NCI-H1436 (cell line): ENCODE results near the gene FSHB.
"Not testable (repeated sequence)": the region's sequence is repeated elsewhere in the genome, so short reads cannot be mapped to it uniquely, and the experiment has no call there.

Experiments
- DNase-seq: peaks from one replicate; lab custom pipeline; 2025; lab: John Stamatoyannopoulos, UW

The FSHB gene

GRCh38 chr11:30230714-30231113 is at the start of gene FSHB:
Gene FSHB, plus strand, starts transcription at chr11:30231014. Its CDS starts 889 bp downstream, at chr11:30231903.
- no peak for DNase-seq

DNA sequence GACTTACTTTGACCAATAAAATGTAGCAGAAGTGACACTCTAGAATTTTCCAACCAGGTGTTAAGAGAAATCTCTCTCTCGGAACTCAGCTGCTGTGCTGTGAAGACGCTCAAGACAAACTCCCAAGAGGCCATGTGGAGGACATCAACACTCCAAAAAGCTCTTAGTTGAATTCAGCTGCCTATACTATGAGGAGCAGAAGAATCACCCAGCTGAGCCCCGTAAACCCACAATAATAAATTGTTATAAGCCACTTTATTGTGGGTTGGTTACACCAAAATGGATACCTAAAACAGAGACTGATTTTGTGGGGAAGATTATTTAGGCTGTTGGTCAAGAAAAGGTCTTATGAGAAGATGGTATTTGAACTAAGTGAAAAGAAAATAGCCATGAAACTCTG is 44.1 kb upstream of the FSHB start:
- DNase-seq: no peak

GRCh38 chr11:30192620-30193019 is 38.2 kb upstream of the FSHB start:
- no peak for DNase-seq

GRCh38 chr11:30196400-30197206 is 34.2 kb upstream of the FSHB start:
- DNase-seq: no peak

DNA sequence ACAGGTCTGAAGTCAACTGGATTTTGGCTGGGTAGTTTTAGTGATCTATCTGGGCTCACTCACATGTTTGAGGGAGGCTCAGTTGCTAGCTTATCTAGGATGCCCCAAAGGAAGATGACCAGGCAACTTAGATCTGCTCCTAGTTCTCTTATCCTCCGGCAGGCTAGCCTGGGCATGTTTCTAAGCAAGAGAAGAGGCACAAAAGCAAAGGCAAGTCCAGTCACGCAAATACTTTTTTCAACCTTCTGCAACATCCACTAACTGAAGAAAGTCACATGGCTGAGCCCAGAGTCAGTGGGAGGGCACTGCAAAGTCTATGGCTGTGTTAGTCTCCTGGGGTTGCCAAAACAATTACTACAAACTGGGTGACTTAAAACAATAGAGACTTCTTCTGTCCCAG is 32.9 kb upstream of the FSHB start:
- DNase-seq: no peak

- not testable (repeated sequence) for DNase-seq
Measured at GRCh38 chr11:30202989-30203388, 27.8 kb upstream of the FSHB start.

DNA sequence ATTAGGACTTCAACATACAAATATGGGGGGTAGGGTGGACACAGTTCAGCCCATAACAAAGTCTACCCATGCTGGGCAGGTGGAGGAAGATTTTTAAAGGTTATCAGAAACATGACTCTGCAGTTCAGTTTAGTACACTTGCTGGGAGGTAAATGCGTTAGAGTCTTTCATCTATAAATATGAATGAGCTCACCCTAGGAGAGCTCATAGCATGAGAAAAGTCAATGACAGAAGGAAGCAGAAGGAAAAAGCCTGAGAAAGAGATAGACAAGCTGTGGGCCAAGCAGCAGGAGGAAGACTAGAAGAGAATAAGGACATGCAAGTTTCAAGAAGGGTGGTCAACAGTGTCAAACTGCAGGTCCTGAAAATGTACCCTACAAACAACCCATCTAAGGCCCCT is 27.0 kb upstream of the FSHB start:
- DNase-seq: no peak

DNA sequence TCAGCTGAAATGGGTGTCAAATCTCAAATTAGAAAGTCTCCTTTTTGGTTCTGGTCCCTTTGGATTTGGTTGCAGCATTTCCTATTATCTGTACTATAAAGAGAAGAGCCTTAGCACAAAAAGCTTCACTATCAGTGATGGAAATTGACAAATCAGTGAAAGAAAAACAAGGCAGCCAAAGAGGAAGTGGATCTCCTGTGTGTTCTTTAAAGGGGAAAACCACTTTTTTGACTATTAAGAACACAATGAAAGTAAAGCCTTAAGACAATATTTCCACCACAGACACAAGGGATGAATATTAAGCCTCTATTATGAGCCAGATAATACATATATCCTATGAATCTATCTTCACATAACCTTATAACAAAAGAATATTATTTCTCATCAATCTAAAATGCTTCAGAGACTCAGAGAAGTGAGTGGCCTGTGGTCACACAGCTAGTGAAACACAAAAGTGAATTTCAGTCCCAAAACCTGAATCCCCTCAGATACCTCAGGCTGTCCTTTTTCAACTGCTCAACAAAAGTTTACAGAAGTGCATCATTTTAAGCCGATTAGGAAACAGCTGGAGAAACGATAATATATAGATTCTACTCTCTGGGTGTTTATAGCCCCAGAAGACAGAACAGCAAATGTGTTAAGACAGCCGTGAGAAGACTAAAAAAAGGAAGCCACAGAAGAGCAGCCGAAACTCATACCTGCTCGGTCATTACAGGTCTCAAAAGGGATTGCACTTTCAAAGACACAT is 24.4 kb upstream of the FSHB start:
- DNase-seq: no peak

GRCh38 chr11:30210357-30210756 is 20.5 kb upstream of the FSHB start:
- DNase-seq: no peak

DNA sequence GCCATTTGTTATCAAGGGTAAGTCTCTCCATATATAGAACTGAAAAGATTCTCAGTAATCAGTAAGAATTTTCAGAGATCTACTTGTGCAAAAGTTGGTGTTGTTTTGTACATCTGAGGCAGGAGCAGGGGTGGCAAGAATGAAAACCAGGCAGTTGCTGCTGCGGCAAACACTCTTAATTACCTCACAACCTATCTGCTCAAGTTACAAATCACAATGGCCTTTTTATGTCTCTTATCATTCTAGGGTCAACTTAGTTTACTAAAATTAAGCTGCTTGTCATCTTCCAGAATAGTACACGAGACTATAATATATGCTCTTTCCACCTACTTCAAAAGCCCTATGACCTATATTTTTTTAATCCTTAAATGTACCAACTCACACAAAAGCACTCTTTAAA is 14.3 kb upstream of the FSHB start:
- DNase-seq: no peak

DNA sequence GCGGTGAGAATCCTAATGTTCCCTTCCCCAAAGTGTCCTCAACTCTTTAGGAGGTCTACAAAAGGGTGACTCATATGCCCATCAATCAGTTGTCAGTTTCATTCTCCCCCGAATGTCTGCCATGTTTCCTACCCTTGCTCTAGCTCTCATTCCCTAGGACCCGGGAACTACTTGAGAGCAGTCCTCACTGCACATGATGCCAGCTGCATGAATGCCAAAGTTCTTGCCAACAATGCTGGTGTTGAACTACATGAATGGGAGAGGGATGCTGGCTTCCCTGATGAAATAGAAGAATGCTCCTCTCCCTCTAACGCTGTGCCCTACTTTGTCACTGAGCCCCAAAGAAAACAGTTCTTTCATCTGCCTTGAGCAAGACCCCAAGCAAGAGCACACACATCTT is 12.5 kb upstream of the FSHB start:
- DNase-seq: no peak

DNA sequence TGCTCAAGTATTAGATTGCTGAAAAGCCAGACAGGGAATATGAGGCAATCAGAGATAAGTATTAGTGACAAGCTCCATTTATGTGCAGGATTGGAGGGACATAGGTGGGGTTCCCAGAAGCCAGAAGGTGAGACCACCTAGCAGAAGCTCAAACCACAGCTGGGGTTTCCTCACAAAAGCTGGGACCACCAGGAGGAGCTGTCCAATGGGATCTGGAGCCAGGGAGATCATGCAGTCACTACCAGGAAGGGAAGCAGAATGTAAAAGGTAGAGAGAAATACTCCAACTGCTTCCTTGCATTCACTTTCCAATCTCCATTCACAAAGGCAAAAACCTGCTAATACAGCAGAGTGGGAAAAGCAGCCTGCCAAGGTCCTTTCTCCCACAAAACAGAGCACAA is 5.2 kb upstream of the FSHB start:
- DNase-seq: no peak

DNA sequence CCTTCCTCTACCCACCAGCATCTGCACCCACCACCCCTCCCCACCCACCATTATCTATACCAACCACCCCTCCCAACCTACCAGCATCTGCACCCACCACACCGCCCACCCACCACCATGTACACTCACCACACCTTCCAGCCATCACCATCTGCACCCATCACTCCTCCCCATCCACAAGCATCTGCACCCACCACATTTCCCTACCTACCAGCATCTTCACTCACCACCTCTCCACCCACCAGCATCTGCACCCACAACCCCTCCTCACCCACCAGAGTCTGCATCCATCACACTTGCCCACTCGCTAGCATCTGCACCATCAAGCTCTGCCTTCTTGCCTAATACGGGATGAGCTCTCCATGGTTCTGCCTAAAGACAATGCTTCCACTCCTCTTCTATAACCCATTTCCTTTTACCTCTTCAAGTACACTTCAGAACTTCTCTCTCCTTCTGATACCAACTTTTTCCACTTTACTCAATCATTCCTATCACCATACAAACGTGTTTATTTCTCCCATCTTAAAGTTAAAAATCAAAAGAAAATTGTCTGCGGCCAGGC is 2.4 kb upstream of the FSHB start:
- no peak for DNase-seq

GRCh38 chr11:30239025-30239424 is 8.2 kb downstream of the FSHB start:
- no peak for DNase-seq

DNA sequence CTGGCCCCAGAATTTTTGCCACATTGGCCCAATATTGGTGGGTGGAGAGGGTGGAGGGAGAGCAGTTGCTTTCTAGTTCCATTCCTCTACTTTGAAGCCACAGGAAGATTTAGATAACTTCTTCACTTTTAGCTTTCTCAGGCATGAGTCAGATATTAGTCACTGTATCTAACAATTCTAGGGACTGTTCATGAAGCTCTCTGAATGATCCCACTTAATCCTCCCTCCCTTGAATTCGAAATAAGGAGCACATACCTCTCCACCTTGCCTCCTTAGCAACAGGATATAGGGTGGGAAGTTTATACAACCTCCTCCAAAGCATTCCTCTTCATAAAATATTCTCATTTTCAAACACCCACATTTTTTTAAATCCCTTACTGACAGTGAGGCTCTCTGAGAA is 13.5 kb downstream of the FSHB start:
- DNase-seq: no peak

DNA sequence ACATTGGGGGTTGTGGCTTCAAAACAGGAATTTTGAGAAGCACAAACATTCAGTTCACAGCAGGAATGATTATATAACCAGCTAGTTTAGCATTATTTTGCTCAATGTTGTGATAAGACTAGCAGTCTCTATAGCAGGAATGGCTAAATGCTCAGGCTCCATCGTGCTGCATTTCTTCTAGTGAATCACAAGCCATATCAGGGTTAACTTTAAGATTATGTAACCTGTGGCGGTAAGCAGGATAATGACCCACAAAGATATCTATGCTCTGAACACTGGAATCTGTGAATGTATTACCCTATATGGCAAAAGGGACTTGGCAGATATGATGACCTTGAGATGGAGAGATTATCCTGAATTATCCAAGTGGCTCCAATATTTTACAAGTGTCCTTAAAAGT is 14.8 kb downstream of the FSHB start:
- DNase-seq: no peak

GRCh38 chr11:30254307-30255298 is 23.8 kb downstream of the FSHB start:
- DNase-seq: no peak

- no peak for DNase-seq
Measured at GRCh38 chr11:30255637-30256036, 24.8 kb downstream of the FSHB start.

DNA sequence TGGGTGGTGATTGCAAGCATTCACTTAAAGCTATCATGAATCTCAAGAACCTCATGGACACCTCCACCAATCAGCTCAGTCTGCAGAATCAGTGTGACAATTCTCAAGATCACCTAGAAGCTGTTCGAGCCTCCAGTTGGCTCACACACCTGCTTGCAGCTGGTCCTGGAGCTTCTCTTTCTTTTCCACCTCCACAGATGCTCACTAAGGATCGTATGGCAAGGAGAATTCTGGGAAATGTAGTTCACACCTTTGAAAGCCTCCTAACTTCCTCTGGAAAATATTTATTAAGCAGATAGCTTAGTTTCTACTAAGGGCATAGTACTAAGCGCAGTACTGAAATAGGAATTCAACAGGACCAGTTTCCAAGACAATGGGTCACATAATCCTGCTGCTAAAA is 26.2 kb downstream of the FSHB start:
- DNase-seq: no peak

DNA sequence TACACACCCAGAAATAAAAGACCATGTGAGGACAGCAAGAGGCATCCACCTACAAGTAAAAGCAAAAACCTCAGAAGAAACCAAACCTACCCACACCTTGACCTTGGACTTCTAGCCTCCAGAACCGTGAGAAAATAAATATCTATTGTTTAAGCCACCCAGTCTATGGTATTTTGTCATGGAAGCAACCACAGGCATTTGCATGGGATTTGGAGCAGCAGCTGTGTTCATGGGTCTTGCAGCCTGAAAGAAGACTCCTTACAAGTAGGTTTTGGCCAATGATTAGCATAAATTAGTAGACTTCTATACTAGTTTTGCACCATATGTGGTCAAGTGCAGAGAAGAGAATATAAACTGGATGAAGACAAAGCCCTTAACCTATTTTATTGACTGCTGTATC is 27.9 kb downstream of the FSHB start:
- DNase-seq: no peak

DNA sequence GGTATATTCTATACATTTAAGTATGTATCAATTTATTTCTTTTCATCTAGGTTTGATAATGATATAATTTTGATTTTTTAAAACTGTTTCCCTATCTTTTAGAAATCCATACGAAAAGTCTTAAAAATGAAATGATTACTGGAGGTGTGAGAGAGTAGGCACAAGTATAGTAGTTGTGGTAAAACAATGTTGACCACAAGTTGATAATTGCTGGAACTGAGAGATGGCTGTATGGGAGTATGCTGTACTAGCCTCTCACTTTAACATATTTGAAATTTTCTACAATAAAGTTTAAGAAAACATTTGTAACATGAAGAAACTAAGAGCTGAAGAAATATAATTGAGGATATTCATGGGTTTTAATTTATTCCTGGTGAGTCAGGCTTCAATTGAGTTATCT is 30.0 kb downstream of the FSHB start:
- no peak for DNase-seq

- DNase-seq: no peak
Measured at GRCh38 chr11:30261821-30262220, 31.0 kb downstream of the FSHB start.
